GM18498 (cell line): ENCODE results near the gene COPS7A.
A peak's percentile ranks its signal among the peaks of the same experiment; 100 is the strongest.
"Not testable (repeated sequence)": the region's sequence is repeated elsewhere in the genome, so short reads cannot be mapped to it uniquely, and the experiment has no call there.

Experiments
- ATAC-seq: cut with Tn5 transposase; IDR thresholded peaks from one replicate; pipeline ENCODE4 v1.9.1; 2021; ENCODE audit warnings: mild to moderate bottlenecking, moderate library complexity; ENCODE audit not compliant: unreplicated experiment

The COPS7A gene

GRCh38 chr12:6701078-6701768, 22.6 kb upstream of the COPS7A start:
- ATAC-seq = no peak

GRCh38 chr12:6703631-6704030, 20.2 kb upstream of the COPS7A start:
- no peak for ATAC-seq

- ATAC-seq = not testable (repeated sequence)
Measured at GRCh38 chr12:6708351-6708750, 15.5 kb upstream of the COPS7A start.

- no peak for ATAC-seq
Measured at GRCh38 chr12:6708960-6709394, 14.9 kb upstream of the COPS7A start.

- not testable (repeated sequence) for ATAC-seq
Measured at GRCh38 chr12:6716031-6716873, 7.6 kb upstream of the COPS7A start.

GRCh38 chr12:6716874-6717437, 6.9 kb upstream of the COPS7A start:
- no peak for ATAC-seq

GRCh38 chr12:6722863-6723262, 983 bp upstream of the COPS7A start:
- no peak for ATAC-seq

GRCh38 chr12:6724409-6724797, 557 bp downstream of the COPS7A start:
- ATAC-seq = peak; percentile 29

GRCh38 chr12:6725350-6725749, 1.5 kb downstream of the COPS7A start:
- ATAC-seq = no peak

- no peak for ATAC-seq
Measured at GRCh38 chr12:6729186-6729585, 5.3 kb downstream of the COPS7A start.

GRCh38 chr12:6730169-6730568, 6.3 kb downstream of the COPS7A start:
- no peak for ATAC-seq

- ATAC-seq = no peak
Measured at GRCh38 chr12:6734506-6735387, 10.9 kb downstream of the COPS7A start.

- ATAC-seq = peak; percentile 60
Measured at GRCh38 chr12:6735448-6736191, 11.8 kb downstream of the COPS7A start.

GRCh38 chr12:6736754-6737153, 12.9 kb downstream of the COPS7A start:
- no peak for ATAC-seq

GRCh38 chr12:6742080-6742479, 18.2 kb downstream of the COPS7A start:
- not testable (repeated sequence) for ATAC-seq

GRCh38 chr12:6742834-6743233, 19.0 kb downstream of the COPS7A start:
- ATAC-seq = no peak

- not testable (repeated sequence) for ATAC-seq
Measured at GRCh38 chr12:6743300-6743699, 19.5 kb downstream of the COPS7A start.

- ATAC-seq = no peak
Measured at GRCh38 chr12:6745741-6746525, 22.1 kb downstream of the COPS7A start.

GRCh38 chr12:6747216-6747615, 23.4 kb downstream of the COPS7A start:
- ATAC-seq = no peak
